HG03159 (cell line): ENCODE data around the gene COX5B.
"Not testable (repeated sequence)": the region's sequence is repeated elsewhere in the genome, so short reads cannot be mapped to it uniquely, and the experiment has no call there.

ENCODE experiments used
- ATAC-seq: cut with Tn5 transposase; IDR thresholded peaks from one replicate; pipeline ENCODE4 v1.9.1; 2021; ENCODE audit warnings: mild to moderate bottlenecking, moderate library complexity; ENCODE audit not compliant: unreplicated experiment

COX5B gene

DNA sequence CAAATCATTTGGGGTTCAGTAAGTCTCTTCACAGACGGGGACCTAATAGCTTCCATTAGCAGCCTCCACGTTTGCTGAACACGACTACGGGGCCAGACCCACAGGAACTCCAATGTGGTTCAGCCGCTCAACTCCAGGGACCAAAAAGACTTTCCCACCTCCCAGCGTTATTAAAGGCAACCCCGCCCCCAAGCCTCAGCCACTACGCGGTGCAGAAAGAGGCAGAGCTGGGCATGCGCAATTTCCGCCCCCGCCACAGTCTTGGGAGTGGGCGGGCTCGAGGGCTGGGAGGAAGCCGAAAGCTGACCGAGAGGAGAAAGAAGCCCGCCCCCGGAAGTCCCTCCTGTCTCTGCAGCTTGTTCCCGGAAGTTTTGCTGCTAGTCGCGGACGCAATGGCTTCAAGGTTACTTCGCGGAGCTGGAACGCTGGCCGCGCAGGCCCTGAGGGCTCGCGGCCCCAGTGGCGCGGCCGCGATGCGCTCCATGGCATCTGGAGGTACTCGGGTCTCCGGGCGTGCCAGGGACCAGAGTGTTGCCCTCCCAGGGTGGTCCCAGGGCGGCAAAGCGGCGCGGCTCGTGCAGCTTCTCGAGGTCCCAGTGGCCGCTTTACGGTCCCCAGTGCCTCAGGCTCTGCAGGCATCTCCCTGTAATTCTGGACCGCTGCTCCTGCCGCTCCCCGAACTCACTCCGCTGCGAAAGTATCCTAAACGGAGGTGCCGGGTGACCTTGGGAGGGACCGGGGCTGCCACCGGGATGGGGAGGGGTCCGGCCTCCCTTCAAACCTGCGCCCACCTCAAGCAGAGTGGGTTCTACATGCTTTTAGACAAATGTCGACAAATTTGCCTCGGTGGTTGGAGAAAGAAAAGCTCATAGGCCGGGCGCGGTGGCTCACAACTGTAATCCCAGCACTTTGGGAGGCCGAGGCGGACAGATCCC, at the start of gene COX5B:
Gene COX5B, plus strand, starts transcription at position 368 of the 935 bp plus-strand sequence. Its CDS starts 25 bp downstream, at position 393.
- ATAC-seq: peak; percentile 94

- ATAC-seq: not testable (repeated sequence)
Observed at GRCh38 chr2:97596180-97596579, 49.7 kb upstream of the COX5B start.

DNA sequence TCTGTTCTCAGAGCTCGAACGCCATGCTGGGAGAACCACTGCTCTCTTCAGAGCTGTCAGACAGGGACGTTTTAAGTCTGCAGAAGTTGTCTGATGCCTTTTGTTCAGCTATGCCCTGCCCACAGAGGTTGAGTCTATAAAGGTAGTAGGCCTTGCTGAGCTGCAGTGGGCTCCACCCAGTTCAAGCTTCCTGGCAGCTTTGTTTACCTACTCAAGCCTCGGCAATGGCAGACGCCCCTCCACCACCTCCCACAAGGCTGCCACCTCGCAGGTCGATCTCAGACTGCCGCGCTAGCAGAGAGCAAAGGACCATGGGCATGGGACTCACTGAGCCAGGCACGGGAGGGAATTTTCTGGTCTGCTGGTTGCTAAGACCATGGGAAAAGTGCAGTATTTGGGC, 44.3 kb upstream of the COX5B start:
- ATAC-seq: not testable (repeated sequence)

DNA sequence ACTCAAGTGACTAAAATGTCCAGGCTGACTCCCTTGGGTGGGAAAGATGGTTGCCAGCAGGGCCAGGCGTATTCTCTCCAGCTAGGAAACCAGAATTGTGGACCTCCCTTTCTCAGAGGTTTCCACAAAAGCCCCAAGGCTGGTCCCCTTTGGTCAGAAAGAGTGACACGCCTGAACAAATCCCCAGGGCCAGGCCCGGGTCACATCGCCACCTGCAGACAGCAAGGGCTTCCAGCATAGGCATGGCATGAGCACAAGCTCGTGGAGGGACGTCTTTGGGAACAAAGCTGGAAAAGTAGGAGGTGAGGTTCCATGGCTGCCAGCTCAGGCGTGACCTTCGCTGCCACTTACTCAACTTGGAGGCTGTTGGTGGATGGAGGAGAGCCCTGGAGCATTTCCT, 40.8 kb upstream of the COX5B start:
- not testable (repeated sequence) for ATAC-seq

DNA sequence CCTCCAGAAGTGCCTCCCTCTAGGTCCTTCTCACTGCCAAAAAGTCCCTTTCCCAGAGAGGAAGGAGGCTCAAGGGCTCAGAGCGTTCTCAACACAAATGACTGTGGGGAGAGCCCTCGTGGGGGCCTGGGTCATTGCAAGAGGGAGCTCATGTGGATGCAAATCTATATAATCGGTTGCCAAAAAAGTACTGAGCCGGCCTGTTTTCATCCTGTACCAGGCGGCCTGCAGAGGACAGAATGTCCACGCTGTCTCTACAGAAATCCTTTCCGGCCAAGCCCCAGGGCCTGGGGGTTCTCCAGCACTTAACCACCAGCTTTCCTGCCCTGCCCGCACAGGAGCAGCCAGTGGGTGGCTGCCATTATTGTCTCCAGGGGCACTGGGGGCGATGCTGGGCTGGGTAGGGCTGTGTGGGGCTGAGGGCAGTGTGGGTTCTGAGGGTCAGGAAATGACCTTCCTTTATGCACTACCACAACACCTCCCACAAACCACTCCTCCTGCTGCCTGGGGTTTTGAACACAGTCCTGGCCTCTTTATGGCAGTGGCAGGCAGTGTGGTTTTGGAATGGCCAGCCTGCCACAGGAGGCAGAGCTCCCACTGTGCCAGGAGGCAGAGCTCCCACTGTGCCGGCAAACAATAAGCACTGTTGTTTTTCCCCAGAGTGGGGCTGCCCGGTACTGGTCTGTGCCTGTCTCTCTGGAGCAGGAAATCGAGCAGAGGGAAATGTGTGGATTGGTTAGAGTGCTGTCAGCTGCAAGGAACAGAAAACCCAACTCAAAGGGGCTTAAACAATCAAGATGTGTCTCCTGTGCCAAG, 40.1 kb upstream of the COX5B start:
- not testable (repeated sequence) for ATAC-seq

- not testable (repeated sequence) for ATAC-seq
Observed at GRCh38 chr2:97608745-97609144, 37.1 kb upstream of the COX5B start.

GRCh38 chr2:97611895-97612294, 34.0 kb upstream of the COX5B start:
- not testable (repeated sequence) for ATAC-seq

GRCh38 chr2:97615746-97616145, 30.1 kb upstream of the COX5B start:
- ATAC-seq: not testable (repeated sequence)

GRCh38 chr2:97617911-97618310, 28.0 kb upstream of the COX5B start:
- ATAC-seq: no peak

DNA sequence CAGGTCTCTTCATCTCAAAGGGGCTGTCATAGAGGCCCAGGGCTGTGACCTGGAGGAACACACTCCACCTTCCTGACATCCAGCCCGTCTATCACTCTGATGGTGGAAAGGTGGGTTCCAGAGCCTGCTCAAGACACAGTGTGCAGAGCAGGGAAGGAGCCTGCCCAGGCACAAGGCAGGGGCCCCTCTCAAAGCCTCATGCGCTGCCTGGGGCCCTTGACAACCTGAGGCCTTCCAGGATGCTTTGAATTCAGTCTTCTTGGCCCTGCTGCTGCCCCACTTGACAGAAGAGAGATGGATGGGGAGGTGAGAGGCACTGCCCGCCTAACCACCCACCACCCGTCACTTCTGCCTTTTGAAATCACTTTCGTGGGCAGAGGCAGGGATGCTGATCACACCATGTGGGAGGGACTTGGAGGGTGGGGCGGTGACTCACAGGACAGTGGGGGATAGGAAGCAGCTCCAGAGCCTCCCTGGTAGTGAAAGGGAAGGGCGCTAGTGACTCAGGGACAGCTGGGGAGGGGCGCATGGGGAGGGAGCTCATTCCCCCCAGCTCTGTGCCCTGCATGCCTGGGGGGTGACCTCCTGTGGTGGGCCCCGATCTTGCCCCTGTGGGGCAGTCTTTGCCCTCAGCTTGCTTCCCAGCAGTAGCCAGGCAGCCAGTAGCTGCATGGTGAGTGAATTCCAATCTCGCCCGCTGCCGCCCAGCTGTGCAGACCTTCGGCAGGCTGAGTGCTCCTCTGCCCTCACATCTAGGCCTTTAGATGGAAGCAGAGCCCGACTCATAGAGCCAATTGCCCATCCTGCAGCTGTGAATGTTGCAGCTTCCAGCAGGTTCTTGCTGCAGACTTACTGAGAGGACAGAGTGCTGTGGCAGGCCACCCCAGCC, 26.7 kb upstream of the COX5B start:
- not testable (repeated sequence) for ATAC-seq

GRCh38 chr2:97620492-97620891, 25.4 kb upstream of the COX5B start:
- ATAC-seq: not testable (repeated sequence)

- not testable (repeated sequence) for ATAC-seq
Observed at GRCh38 chr2:97622976-97623375, 22.9 kb upstream of the COX5B start.

DNA sequence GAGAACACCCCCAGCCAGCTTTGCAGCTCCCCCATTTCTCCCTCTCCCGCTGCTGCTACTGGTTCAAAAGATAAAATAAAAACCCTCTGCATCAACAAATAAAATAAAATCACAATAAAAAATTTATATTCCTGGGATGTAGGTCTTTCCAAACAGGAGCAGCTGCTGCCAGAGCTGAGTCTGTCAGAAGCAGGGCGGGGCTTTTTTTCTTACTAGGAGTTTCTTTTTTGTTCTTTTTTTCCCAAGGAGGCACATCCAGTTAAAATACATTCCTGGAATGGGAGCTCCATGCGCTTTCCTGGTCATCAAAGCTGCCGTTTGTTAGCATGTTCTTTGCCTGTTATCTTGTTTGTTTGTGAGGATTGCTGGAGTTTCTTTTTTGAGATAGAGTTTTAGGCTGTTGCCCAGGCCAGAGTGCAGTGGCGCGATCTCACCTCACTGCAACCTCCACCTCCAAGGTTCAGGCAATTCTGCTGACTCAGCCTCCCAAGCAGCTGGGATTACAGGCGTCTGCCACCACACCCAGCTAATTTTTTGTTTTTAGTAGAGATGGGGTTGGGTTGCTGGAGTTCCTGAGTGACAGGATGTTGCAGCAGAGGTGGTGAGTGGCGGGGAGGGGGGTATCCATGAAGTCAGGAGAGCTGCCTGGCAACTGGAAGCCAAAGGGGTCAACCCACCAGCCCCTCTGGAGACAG, 20.4 kb upstream of the COX5B start:
- ATAC-seq: not testable (repeated sequence)

DNA sequence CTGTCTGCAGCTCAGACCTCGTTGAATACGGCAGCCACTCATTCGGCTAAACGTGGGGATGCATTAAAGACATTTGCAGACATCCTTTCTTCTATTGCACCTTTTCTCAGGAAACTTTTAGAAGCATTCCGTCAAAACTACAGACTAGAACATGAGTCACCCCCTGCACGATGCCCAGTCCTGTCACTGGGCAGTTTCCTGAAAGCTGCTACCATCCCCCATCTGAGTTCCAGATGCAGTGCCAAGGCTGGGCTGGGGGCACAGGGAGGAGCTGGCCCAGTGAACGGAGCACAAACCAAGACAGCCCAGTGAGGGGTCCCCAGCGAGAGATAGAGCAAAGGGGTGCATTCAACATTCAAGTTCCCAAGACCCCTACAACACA, 19.8 kb upstream of the COX5B start:
- ATAC-seq: not testable (repeated sequence)

GRCh38 chr2:97644023-97644717, 1.7 kb upstream of the COX5B start:
- ATAC-seq: no peak

DNA sequence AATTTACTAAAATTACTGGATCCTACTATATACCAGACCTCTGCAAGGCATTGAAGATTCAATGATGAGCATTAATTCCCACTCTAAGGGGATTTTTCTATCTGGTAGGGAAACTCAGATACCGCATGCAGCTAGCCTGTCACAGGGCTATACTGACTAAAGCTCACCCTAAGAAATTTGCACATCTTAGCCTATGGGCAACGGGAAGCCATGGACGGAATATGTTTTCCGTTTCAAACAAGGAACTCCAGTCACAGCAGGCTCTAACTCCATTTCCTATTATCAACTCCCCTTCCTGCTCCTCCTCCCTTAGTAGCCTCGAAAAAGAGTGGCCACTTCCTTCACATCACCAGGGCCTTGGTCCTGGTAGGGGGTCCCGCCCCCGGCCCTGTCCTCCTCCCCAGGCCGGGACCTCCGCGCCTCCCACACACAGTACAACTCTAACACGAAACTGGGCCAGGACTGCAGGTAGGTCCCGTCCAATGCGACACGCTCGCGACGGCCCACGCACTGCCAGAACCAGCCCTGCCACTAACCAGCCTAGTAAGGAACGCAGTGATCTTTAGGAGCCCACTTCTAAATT, 659 bp upstream of the COX5B start:
- ATAC-seq: peak; percentile 21

DNA sequence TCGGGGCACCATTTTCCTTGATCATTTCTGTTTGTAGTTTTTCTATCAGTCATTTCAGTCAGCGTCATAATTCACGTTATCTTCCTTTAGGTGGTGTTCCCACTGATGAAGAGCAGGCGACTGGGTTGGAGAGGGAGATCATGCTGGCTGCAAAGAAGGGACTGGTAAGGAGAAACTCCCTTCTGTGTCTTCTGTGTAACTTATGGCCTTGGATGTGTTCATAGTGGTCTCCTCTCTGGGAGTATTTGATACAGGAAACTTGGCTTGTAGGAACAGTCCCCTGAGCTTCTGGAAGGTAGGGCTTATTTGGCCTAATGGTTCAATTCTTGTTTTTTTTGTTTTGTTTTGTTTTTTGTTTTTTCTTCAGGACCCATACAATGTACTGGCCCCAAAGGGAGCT, 1.1 kb downstream of the COX5B start:
- ATAC-seq: no peak

DNA sequence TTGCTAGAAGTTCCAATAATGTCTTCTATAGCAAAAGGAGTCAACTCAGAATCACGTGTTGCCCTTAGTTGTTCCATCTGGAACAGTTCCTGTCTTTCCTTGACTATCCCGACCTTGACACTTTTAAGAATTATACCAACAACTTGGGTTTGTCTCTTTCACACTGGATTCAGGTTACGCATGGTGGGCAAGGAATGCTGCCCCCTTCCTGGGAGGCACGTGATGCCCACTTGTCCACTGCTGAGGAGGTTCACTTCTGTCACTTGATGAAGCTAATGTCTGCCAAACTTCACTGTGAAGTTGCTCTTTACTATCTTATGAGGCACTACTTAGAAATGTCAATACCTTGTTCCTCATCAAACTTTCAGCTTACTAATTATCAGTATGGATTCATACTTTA, 5.3 kb downstream of the COX5B start:
- ATAC-seq: no peak

GRCh38 chr2:97653473-97653872, 7.6 kb downstream of the COX5B start:
- no peak for ATAC-seq
